ENCODE data around the gene FGD4. TPM values are rescaled to one million over a fixed set of nuclear protein-coding genes. Genes with fewer than 3 reads are reported as not detected.

The FGD4 gene
- total RNA-seq, 1 experiment from 2014 or later: 54.3 TPM

DNA sequence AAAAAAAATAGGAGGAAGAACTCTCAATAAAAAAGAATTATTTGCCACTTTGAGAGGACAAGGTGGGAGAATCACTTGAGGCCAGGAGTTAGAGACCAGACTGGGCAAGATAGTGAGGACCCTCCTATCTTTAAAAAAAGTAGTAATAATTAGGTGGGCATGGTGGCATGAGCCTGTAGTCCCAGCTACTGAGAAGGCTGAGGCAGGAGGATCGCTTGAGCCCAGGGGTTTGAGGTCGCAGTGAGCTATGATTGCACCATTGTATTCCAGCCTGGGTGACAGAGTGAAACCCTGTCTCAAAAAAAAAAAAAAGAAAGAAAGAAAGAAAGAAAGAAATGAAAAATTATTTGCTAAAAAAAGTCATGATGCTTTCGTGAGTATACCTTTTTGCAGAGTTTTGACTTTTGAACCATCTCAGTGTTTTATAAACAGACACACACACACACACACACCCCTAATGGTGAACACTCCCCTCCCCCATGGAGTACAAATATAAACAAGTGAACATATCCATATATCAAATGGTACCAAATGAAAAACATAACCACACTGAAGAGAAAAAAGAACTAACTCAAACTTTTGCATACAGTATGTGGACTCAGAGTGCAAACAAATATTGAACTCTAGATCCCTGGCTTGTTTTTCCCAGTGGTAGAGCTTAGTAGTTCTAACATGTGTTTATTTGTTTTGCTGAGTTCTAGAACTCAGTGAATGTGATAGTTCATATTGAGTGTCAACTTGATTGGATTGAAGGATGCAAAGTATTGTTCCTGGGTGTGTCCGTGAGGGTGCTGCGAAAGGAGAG, 252.0 kb downstream of the FGD4 start:
- no peak overlapping the region for H4K91ac ChIP-seq (ENCODE audit: insufficient read length, low read depth, low read length)

More for the DNA sequence above, 252.0 kb downstream of the FGD4 start:
- Histone ChIP-seq H2BK120ac (ENCODE audit: low read depth, low read length, poor library complexity, severe bottlenecking) (no peak overlapping the region), H2BK12ac (ENCODE audit: insufficient read length, low read depth, low read length) (no peak overlapping the region), H3K9me3 (ENCODE audit: control insufficient read depth, low read depth, low read length) (no peaks in the 10 kb centered on the region), H3T11ph (ENCODE audit: low read length) (no peak overlapping the region), H3K4me2 (ENCODE audit: insufficient read depth, insufficient read length, low read length) (no peak overlapping the region), H3K79me1 (ENCODE audit: insufficient read depth, low read depth, low read length, poor library complexity, severe bottlenecking) (no peaks in the 10 kb centered on the region), H3K18ac (ENCODE audit: insufficient read length, low read depth, low read length) (no peak overlapping the region), H3K79me2 (ENCODE audit: insufficient read depth, low read length) (no peaks in the 10 kb centered on the region), H2AFZ (ENCODE audit: low read length) (no peak overlapping the region), H3K27ac (ENCODE audit: insufficient read length, low read depth, low read length) (no peak overlapping the region), H2BK5ac (ENCODE audit: insufficient read length, low read length) (no peak overlapping the region), H4K20me1 (ENCODE audit: control insufficient read depth, insufficient read depth, insufficient read length) (no peaks in the 10 kb centered on the region), H2BK15ac (ENCODE audit: low read depth, low read length) (no peak overlapping the region), H3K23ac (ENCODE audit: insufficient read length, low read depth, low read length) (no peak overlapping the region), H3K56ac (ENCODE audit: insufficient read length, low read depth, low read length) (no peak overlapping the region), H4K5ac (ENCODE audit: insufficient read length, low read depth, low read length) (no peak overlapping the region), H2AK5ac (ENCODE audit: insufficient read length, low read length) (no peak overlapping the region), H3K27me3 (ENCODE audit: insufficient read depth, low read length) (no peaks in the 10 kb centered on the region), H4K8ac (replicated peaks; ENCODE audit: insufficient read length, low read depth, low read length) (no peak overlapping the region), H3K14ac (ENCODE audit: insufficient read depth, low read length) (no peak overlapping the region), H3K23me2 (ENCODE audit: insufficient read length, low read depth, low read length, poor library complexity, severe bottlenecking) (no peaks in the 10 kb centered on the region), H3K9ac (ENCODE audit: extremely low read depth, insufficient read length, low read length) (no peak overlapping the region), H2BK20ac (ENCODE audit: low read depth, low read length, poor library complexity, severe bottlenecking) (no peak overlapping the region), H3K4me1 (ENCODE audit: insufficient read depth, low read length) (no peaks in the 10 kb centered on the region), H3K4ac (ENCODE audit: low read depth, low read length) (no peak overlapping the region)
- Mint-ChIP-seq H3K36me3 (ENCODE audit: insufficient read depth in 1 of 3, low read depth in 3 of 3) (no peaks in the 10 kb centered on the region), H3K27me3 (ENCODE audit: low read depth) (no peaks in the 10 kb centered on the region), H3K4me3 (no peak overlapping the region), H3K27ac (no peak overlapping the region), H3K9me3 (peaks cover 0 to 3% of the 10 kb centered on the region in 2 experiments; a peak in 1 of 5 replicates), H3K4me1 (no peaks in the 10 kb centered on the region)
- no CpG with 5 or more reads among the region's 5 CpGs for WGBS (ENCODE audit: extremely low coverage, insufficient read length, low lambda C conversion rate)
- no peak for DNase-seq
- TF ChIP-seq CTCF (conservative IDR thresholded peaks at IDR 0.05): no peak
